Neural progenitor cell (in vitro differentiated cells): ENCODE data around the gene DPF3. TPM values are rescaled to one million over a fixed set of nuclear protein-coding genes. Genes with fewer than 3 reads are reported as not detected.

Experiments
- DNase-seq: peaks from one replicate; pipeline ENCODE4 v3.0.0-alpha.2; 2016; ENCODE audit warnings: low spot score
- H2AFZ ChIP-seq: fragments of 200-600 bp; sonication (generic); replicated peaks from 2 replicates; pipeline ENCODE4 v1.6.1; 2016; ENCODE audit warnings: antibody characterized with exemption
- H3F3A ChIP-seq: fragments of 200-600 bp; sonication (generic); 2 replicates; pipeline ENCODE4 v1.6.1; 2016; ENCODE audit warnings: antibody characterized with exemption, low read depth
- H3K27ac ChIP-seq: fragments of 200-600 bp; sonication (generic); 2 replicates; pipeline ENCODE4 v1.5.1; 2016; ENCODE audit warnings: mild to moderate bottlenecking
- H3K27me3 ChIP-seq: fragments of 200-600 bp; sonication (generic); 2 replicates; pipeline ENCODE4 v1.6.1; 2016; ENCODE audit warnings: mild to moderate bottlenecking, moderate library complexity
- H3K36me3 ChIP-seq: fragments of 200-600 bp; sonication (generic); 2 replicates; pipeline ENCODE4 v1.5.1; 2016
- H3K4me1 ChIP-seq: fragments of 200-600 bp; sonication (generic); 2 replicates; pipeline ENCODE4 v1.6.1; 2016; ENCODE audit warnings: mixed run types
- H3K4me2 ChIP-seq: fragments of 200-600 bp; sonication (generic); 2 replicates; pipeline ENCODE4 v1.6.1; 2016
- H3K4me3 ChIP-seq: fragments of 200-600 bp; sonication (generic); 2 replicates; pipeline ENCODE4 v1.5.1; 2016
- H3K79me2 ChIP-seq: fragments of 200-600 bp; sonication (generic); 2 replicates; pipeline ENCODE4 v1.6.1; 2016; ENCODE audit warnings: low read depth
- H3K9ac ChIP-seq: fragments of 200-600 bp; sonication (generic); 2 replicates; pipeline ENCODE4 v1.6.1; 2016
- H3K9me3 ChIP-seq: fragments of 200-600 bp; sonication (generic); 2 replicates; pipeline ENCODE4 v1.5.1; 2016; ENCODE audit warnings: low read depth
- H4K20me1 ChIP-seq: fragments of 200-600 bp; sonication (generic); 2 replicates; pipeline ENCODE4 v1.6.1; 2016; ENCODE audit warnings: low read depth
- H3K27ac Mint-ChIP-seq: 3 replicates; pipeline ENCODE4 v1.8.0; 2021; ENCODE audit warnings: mixed read lengths
- H3K27me3 Mint-ChIP-seq: 2 replicates; pipeline ENCODE4 v1.8.0; 2022; ENCODE audit warnings: low read depth, mild to moderate bottlenecking, inconsistent platforms, moderate library complexity, mixed read lengths; ENCODE audit not compliant: insufficient read depth
- H3K36me3 Mint-ChIP-seq: 3 replicates; pipeline ENCODE4 v1.8.0; 2021; ENCODE audit warnings: mixed read lengths
- H3K4me1 Mint-ChIP-seq: 3 replicates; pipeline ENCODE4 v1.8.0; 2021; ENCODE audit warnings: mixed read lengths
- H3K4me3 Mint-ChIP-seq: 3 replicates; pipeline ENCODE4 v1.8.0; 2021; ENCODE audit warnings: mild to moderate bottlenecking, moderate library complexity, mixed read lengths
- H3K9me3 Mint-ChIP-seq: 3 replicates; pipeline ENCODE4 v1.8.0; 2020; ENCODE audit warnings: mixed read lengths
- CTCF ChIP-seq: fragments of 200-600 bp; sonication (generic); IDR thresholded peaks from 2 replicates; pipeline ENCODE4 v1.5.1; 2017; ENCODE audit warnings: antibody characterized with exemption, mild to moderate bottlenecking
- EZH2 ChIP-seq: fragments of 200-600 bp; sonication (generic); IDR thresholded peaks from 2 replicates; pipeline ENCODE4 v1.6.1; 2017; ENCODE audit warnings: antibody characterized with exemption, mild to moderate bottlenecking, moderate library complexity
- EZH2phosphoT487 ChIP-seq: fragments of 200-600 bp; sonication (generic); IDR thresholded peaks from 2 replicates; pipeline ENCODE4 v1.6.1; 2017; ENCODE audit warnings: antibody characterized with exemption
- total RNA-seq: library from RNA; depleted of rRNA; stranded (reverse); fragments of >200 nt; gene quantifications from 2 replicates; pipeline ENCODE4 v1.2.3, GENCODE V29; 2015; ENCODE audit warnings: low replicate concordance

The DPF3 gene
- total RNA-seq, 1 donor from 2014 or later: not detected

DNA sequence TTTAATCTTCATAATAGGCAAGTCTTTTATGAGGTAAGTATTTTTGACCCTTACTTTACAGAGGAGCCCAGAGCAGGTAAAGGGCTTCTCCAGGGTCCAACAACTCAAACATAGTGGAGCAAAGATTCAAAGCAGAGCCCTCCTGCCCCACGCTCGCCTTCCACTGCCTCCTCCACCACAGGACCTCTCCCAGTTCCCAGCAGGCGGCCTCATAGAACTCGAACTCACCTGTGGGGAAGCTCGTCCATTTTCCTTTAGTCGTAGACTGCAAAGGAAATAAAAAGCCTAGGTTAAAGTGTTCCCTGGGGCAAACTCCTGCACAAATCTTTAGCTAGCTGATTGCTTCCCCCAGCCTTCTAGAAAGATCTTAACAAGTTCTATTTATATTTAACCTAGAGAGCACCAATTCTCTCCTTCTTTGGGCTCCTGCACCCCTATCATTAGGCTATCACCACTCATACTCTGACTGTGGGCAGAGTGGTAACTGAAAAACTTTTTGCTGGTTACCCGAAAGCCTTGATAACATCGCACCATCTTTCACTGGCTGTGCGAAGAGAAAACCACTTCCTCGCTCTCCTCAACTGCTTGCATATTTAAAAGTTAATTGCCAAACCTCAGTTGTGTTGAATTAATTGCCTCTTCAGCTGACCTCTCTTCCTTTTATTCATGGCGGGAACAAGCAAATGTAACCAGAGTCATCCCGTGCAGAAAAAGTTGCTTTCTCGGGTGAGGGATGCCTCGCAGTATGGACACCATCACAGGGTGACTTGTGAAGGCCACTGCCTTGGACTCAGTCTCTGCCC lies 299.6 kb downstream of the DPF3 start:
- no peaks in the 10 kb centered on the region for H3K9me3 ChIP-seq
- no peak overlapping the region for H3K9ac ChIP-seq
- H3K79me2 ChIP-seq: no peaks in the 10 kb centered on the region
- no peak overlapping the region for H3K27ac Mint-ChIP-seq
- no peaks in the 10 kb centered on the region for H3K36me3 Mint-ChIP-seq
- H3K4me3 Mint-ChIP-seq: no peak overlapping the region
- no peak overlapping the region for H3K4me2 ChIP-seq
- H3K27ac ChIP-seq: no peak overlapping the region
- peaks cover 2% of the 10 kb centered on the region for H3K9me3 Mint-ChIP-seq
- H4K20me1 ChIP-seq: no peaks in the 10 kb centered on the region
- H2AFZ ChIP-seq: no peak overlapping the region
- DNase-seq: no peak
- H3K4me1 Mint-ChIP-seq: peaks cover 2% of the 10 kb centered on the region
- H3K4me3 ChIP-seq: no peak overlapping the region
- H3K27me3 Mint-ChIP-seq: peaks cover 8% of the 10 kb centered on the region
- no peaks in the 10 kb centered on the region for H3K4me1 ChIP-seq
- no peaks in the 10 kb centered on the region for H3K27me3 ChIP-seq
- H3F3A ChIP-seq: no peaks in the 10 kb centered on the region
- TF ChIP-seq EZH2 (no peak), CTCF (no peak), EZH2phosphoT487 (no peak)
- no peaks in the 10 kb centered on the region for H3K36me3 ChIP-seq

DNA sequence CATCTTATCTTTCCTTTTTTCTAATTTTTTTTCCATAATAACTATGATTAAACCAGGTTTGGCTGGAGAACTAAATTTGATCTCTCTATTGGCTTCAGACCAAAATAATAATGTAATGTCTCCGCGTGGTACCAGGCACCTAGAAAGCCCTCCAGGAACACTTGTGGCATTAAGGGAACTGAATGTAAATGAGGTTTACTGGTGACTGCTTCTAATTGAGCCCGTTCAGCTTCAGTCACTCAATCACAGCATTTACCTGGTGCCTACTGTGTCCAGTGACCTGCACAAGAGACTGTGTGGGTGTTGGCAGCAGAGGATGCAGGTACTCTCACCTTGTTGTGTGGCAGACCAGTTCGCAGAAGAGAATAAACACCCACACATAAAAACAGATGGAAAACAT lies 302.5 kb downstream of the DPF3 start:
- no peak for DNase-seq
- no peaks in the 10 kb centered on the region for H3K79me2 ChIP-seq
- no peaks in the 10 kb centered on the region for H3K9me3 ChIP-seq
- H3K9ac ChIP-seq: no peak overlapping the region
- H2AFZ ChIP-seq: no peak overlapping the region
- peaks cover 8% of the 10 kb centered on the region for H3K27me3 Mint-ChIP-seq
- no peak overlapping the region for H3K4me3 Mint-ChIP-seq
- H3K36me3 ChIP-seq: no peaks in the 10 kb centered on the region
- H3K4me3 ChIP-seq: no peak overlapping the region
- no peaks in the 10 kb centered on the region for H3K4me1 Mint-ChIP-seq
- H3K27ac ChIP-seq: no peak overlapping the region
- no peak overlapping the region for H3K4me2 ChIP-seq
- TF ChIP-seq CTCF (no peak), EZH2 (no peak), EZH2phosphoT487 (no peak)
- H3K9me3 Mint-ChIP-seq: peaks cover 2% of the 10 kb centered on the region
- H3K36me3 Mint-ChIP-seq: no peaks in the 10 kb centered on the region
- no peaks in the 10 kb centered on the region for H3F3A ChIP-seq
- H4K20me1 ChIP-seq: no peaks in the 10 kb centered on the region
- H3K4me1 ChIP-seq: no peaks in the 10 kb centered on the region
- no peaks in the 10 kb centered on the region for H3K27me3 ChIP-seq
- H3K27ac Mint-ChIP-seq: no peak overlapping the region

GRCh38 chr14:72590577-72590976 lies 303.3 kb downstream of the DPF3 start:
- no peaks in the 10 kb centered on the region for H3K36me3 ChIP-seq
- no peaks in the 10 kb centered on the region for H3K79me2 ChIP-seq
- H3K9me3 ChIP-seq: no peaks in the 10 kb centered on the region
- no peak overlapping the region for H3K27ac ChIP-seq
- Mint-ChIP-seq H3K9me3 (peaks cover 2% of the 10 kb centered on the region), H3K27me3 (peaks cover 8% of the 10 kb centered on the region), H3K27ac (no peak overlapping the region), H3K36me3 (no peaks in the 10 kb centered on the region), H3K4me1 (no peaks in the 10 kb centered on the region), H3K4me3 (no peak overlapping the region)
- H3K4me1 ChIP-seq: no peaks in the 10 kb centered on the region
- no peak for DNase-seq
- no peak overlapping the region for H2AFZ ChIP-seq
- no peaks in the 10 kb centered on the region for H3K27me3 ChIP-seq
- H3F3A ChIP-seq: no peaks in the 10 kb centered on the region
- H3K4me2 ChIP-seq: no peak overlapping the region
- H4K20me1 ChIP-seq: no peaks in the 10 kb centered on the region
- H3K9ac ChIP-seq: no peak overlapping the region
- TF ChIP-seq EZH2 (no peak), CTCF (no peak), EZH2phosphoT487 (no peak)
- H3K4me3 ChIP-seq: no peak overlapping the region
